Activated naive CD8-positive, alpha-beta T cell treated with anti-CD3 and anti-CD28 coated beads, Interleukin-2, amount 10 ng/mL, durations not matched to agents 7 days and 5 days (primary cell): ENCODE measurements around the gene SGCA. TPM values are rescaled to one million over a fixed set of nuclear protein-coding genes. Genes with fewer than 3 reads are reported as not detected.

ENCODE experiments used
- ATAC-seq: fragments of 150-1000 bp; cut with Tn5 transposase; one replicate; pipeline ENCODE4 v1.10.0; 2021; ENCODE audit warnings: low read depth, moderate library complexity
- POLR2A ChIA-PET: fragments of 350-600 bp; sonication (Branson Sonifier 250); formaldehyde crosslinking; loops from one replicate; lab custom pipeline; 2021; ENCODE audit warnings: antibody characterized with exemption; lab: Charles Lee
- DNase-seq: peaks from one replicate; pipeline ENCODE4 v3.0.0; 2021
- H3K27ac Mint-ChIP-seq: one replicate; pipeline ENCODE4 v1.8.0; 2022; ENCODE audit warnings: mild to moderate bottlenecking, mixed read lengths
- H3K27me3 Mint-ChIP-seq: one replicate; pipeline ENCODE4 v1.8.0; 2022; ENCODE audit warnings: mild to moderate bottlenecking, moderate library complexity, mixed read lengths
- H3K36me3 Mint-ChIP-seq: one replicate; pipeline ENCODE4 v1.8.0; 2021; ENCODE audit warnings: mild to moderate bottlenecking, mixed read lengths
- H3K4me1 Mint-ChIP-seq: one replicate; pipeline ENCODE4 v1.8.0; 2021; ENCODE audit warnings: mixed read lengths
- H3K4me3 Mint-ChIP-seq: one replicate; pipeline ENCODE4 v1.8.0; 2022; ENCODE audit warnings: mild to moderate bottlenecking, moderate library complexity, mixed read lengths
- H3K9me3 Mint-ChIP-seq: one replicate; pipeline ENCODE4 v1.8.0; 2021; ENCODE audit warnings: mixed read lengths
- total RNA-seq, 2 experiments: library from RNA; stranded (reverse); gene quantifications; one replicate each; pipeline ENCODE4 v1.2.3, GENCODE V29; 2021

Gene SGCA
- total RNA-seq, 2 experiments from 2014 or later = not detected

- Mint-ChIP-seq H3K4me1 (peaks cover 11% of the 10 kb centered on the region), H3K27ac (no peak overlapping the region), H3K36me3 (no peaks in the 10 kb centered on the region), H3K4me3 (no peak overlapping the region), H3K27me3 (peaks cover 56% of the 10 kb centered on the region), H3K9me3 (no peaks in the 10 kb centered on the region)
- POLR2A ChIA-PET = interaction anchor here (0.6 to 1.9 kb wide), 3 partner anchors 10 to 132 kb away, joined by 3 to 6 read pairs (median 6); no protein-coding TSS in a partner anchor
- ATAC-seq (no peak), DNase-seq (no peak)
These were observed 46.5 kb downstream of the SGCA start for GRCh38 chr17:50212121-50212843.

DNA sequence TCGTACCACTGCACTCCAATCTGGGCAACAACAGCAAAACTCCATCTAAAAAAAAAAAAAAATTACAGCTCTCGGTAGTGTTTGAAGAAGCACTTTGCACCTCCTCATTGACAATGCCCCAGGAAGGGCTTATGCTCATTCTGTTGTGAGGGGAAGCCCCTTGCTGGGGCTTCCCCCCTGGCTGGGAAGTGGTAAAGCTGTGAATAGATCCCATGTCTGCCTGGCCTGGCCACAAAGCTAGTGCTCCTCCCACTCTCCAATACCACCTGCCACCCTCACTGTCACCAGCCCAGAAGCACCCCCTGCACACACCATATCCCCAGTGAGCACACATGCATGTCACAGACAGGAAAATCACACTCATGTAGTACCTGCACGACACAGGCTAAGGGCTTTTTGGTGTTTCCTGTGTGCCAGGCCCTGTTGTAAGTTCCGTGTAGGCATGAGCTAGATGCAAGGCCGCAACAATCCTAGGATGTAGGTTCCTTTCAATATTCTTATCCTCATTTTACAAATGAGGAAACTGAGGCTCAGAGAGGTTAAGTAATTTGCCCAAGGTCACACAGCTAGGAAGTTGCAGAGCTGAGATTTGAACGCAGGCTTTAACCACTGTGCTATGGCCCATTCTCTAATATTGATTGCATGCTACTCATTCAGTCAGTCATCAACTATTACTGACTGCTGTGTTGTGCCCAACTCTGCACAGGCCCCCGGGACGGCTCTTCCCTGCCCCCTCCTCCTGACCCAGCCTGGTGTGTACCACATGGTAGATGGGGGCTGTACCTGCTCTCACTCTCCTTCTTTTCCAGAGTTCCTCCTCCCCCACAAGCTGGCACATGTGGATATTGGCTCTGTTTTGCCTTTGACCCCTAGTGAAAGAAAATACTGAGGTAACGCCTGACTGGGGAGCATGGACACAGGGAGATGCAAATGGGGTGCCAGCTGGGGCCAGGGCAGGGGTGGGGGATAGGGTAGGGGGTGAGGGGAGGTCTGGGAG is 47.5 kb downstream of the SGCA start:
- peak; percentile 96 for ATAC-seq
- Mint-ChIP-seq H3K4me3 (no peak overlapping the region), H3K36me3 (no peaks in the 10 kb centered on the region), H3K4me1 (peaks cover 11% of the 10 kb centered on the region), H3K27ac (no peak overlapping the region), H3K27me3 (peaks cover 55% of the 10 kb centered on the region), H3K9me3 (no peaks in the 10 kb centered on the region)
- POLR2A ChIA-PET = interaction anchor here (0.6 to 1.9 kb wide), 5 partner anchors 8 to 415 kb away, joined by 3 to 6 read pairs (median 3); no protein-coding TSS in a partner anchor
- peak; percentile 56 for DNase-seq

DNA sequence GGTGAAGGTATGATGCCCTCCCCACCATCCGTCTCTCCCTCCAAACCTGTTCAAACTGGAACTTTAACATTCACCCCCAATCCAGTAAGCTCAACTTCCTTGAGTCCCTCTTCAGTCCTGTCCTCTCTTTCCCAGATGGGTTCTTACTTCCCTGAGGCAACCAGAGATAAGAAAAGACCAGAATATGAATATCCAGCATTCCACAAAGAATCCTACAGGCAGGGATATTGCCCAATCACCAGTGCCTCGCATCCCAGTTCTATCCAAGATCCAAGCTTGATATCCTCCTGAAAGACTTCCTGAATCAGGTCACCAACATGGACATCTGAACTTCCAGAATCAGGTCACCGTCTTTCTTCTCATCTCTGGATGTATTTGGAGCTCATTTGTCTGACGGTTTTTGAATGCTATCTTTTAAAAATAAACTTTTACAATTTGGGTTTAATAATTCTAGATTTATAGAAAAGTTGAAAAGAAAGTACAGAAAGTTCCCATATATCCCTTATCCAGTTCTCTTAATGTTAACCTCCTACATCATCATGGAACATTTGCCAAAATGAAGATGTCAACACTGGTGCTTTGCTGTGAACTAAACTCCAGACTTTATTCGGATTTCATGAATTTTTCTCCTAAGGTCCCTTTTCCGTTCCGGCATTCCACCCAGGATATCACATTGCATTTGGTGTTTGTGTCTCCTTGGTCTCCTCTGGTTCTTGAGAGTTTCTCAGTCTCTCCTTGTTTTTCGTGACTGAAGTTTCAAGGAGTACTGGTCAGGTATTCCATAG is 49.4 kb downstream of the SGCA start:
- H3K27ac Mint-ChIP-seq = no peak overlapping the region
- no peak for ATAC-seq
- H3K27me3 Mint-ChIP-seq = peaks cover 49% of the 10 kb centered on the region
- no peaks in the 10 kb centered on the region for H3K36me3 Mint-ChIP-seq
- POLR2A ChIA-PET = interaction anchor here (0.6 to 0.7 kb wide), 2 partner anchors 37 to 502 kb away, joined by 3 to 7 read pairs; no protein-coding TSS in a partner anchor
- no peak for DNase-seq
- H3K9me3 Mint-ChIP-seq = no peaks in the 10 kb centered on the region
- H3K4me1 Mint-ChIP-seq = peaks cover 17% of the 10 kb centered on the region
- no peak overlapping the region for H3K4me3 Mint-ChIP-seq

GRCh38 chr17:50217591-50217990 is 51.8 kb downstream of the SGCA start:
- Mint-ChIP-seq H3K4me1 (peaks cover 20% of the 10 kb centered on the region), H3K27me3 (peaks cover 34% of the 10 kb centered on the region), H3K36me3 (no peaks in the 10 kb centered on the region), H3K9me3 (no peaks in the 10 kb centered on the region), H3K27ac (no peak overlapping the region), H3K4me3 (no peak overlapping the region)
- POLR2A ChIA-PET = no interaction called here
- ATAC-seq = no peak
- no peak for DNase-seq

DNA sequence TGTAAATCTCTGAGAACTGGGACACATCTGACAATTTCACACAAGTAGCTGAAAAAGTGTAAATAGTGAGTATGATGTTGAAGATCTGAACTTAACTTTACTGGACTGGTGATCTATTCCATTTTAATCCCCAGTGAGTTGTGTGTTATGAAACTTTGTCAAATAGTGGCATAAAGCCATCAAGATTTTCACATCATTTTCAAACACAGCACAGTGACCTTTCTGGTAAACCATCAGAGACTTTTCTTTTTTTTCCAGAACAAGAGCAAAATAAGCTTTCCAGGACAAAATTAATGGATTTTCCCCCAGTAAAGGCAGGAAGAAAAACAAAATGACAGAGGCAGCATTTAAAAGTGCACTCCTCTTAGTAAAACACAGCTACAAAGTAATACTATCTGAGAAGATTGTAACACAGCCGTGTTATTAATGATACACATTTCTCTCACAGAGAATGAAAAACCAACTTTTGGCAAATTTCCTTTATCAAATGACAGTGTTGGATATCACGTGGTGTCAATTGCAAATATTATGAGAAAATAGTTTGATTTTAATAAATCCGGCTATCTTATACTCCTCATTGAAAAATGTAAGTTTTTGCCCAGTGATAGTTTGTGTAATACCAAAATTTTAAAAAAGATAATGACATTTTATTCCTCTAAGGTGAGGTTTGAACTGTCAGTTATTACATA is 52.4 kb downstream of the SGCA start:
- H3K4me3 Mint-ChIP-seq = no peak overlapping the region
- DNase-seq (no peak), ATAC-seq (no peak)
- no peak overlapping the region for H3K27ac Mint-ChIP-seq
- H3K4me1 Mint-ChIP-seq = peaks cover 16% of the 10 kb centered on the region
- H3K27me3 Mint-ChIP-seq = peaks cover 35% of the 10 kb centered on the region
- POLR2A ChIA-PET = no interaction called here
- H3K36me3 Mint-ChIP-seq = no peaks in the 10 kb centered on the region
- H3K9me3 Mint-ChIP-seq = no peaks in the 10 kb centered on the region

DNA sequence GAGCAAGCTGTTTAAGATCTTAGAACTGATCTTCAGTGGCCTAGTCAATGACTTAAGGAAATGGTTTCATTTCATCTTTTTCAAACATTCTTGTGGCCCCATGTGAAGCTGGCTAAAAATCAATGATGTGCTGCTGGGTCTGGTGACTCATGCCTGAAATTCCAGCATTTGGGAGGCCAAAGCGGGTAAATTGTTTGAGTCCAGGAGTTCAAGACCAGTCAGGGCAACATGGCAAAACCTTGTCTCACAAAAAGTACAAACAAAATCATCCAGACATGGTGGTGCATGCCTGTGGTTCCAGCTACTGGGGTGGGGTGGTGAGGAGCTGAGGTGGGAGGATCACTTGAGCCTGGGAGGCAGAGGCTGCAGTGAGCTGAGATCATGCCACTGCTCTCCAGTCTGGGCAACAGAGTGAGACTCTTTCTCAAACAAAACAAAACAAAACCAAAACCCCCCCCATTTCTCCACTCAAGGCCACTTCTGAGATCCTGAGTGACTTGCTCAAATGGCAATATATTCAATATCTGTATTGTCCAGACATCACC is 53.0 kb downstream of the SGCA start:
- DNase-seq (no peak), ATAC-seq (no peak)
- H3K27me3 Mint-ChIP-seq = peaks cover 35% of the 10 kb centered on the region
- no peak overlapping the region for H3K4me3 Mint-ChIP-seq
- H3K27ac Mint-ChIP-seq = peak overlapping the region; percentile 25
- POLR2A ChIA-PET = no interaction called here
- H3K4me1 Mint-ChIP-seq = peaks cover 12% of the 10 kb centered on the region
- no peaks in the 10 kb centered on the region for H3K36me3 Mint-ChIP-seq
- peaks cover 2% of the 10 kb centered on the region for H3K9me3 Mint-ChIP-seq

DNA sequence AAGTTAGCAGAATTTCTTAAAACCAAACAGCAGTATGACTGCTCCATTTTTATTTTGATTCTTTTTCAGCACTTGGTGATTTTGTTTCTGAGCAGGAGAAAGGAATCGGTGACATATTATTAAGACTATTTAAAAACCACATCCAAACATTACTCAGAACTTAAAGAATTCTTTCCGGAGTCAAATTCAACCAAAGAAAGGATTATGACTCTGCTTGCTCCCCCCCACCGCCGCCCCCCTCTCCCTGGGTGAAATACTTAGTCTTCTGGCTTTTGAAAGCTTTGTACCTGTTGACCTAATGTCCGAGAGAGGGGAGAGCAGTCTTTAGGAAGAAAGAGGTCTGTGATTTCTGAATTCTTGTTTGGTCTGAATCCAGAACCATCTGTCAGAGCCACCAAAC is 53.5 kb downstream of the SGCA start:
- H3K27me3 Mint-ChIP-seq = peaks cover 30% of the 10 kb centered on the region
- no peak overlapping the region for H3K27ac Mint-ChIP-seq
- peaks cover 12% of the 10 kb centered on the region for H3K4me1 Mint-ChIP-seq
- no peak overlapping the region for H3K4me3 Mint-ChIP-seq
- no peak for ATAC-seq
- POLR2A ChIA-PET = no interaction called here
- DNase-seq = no peak
- H3K36me3 Mint-ChIP-seq = no peaks in the 10 kb centered on the region
- H3K9me3 Mint-ChIP-seq = peaks cover 2% of the 10 kb centered on the region

DNA sequence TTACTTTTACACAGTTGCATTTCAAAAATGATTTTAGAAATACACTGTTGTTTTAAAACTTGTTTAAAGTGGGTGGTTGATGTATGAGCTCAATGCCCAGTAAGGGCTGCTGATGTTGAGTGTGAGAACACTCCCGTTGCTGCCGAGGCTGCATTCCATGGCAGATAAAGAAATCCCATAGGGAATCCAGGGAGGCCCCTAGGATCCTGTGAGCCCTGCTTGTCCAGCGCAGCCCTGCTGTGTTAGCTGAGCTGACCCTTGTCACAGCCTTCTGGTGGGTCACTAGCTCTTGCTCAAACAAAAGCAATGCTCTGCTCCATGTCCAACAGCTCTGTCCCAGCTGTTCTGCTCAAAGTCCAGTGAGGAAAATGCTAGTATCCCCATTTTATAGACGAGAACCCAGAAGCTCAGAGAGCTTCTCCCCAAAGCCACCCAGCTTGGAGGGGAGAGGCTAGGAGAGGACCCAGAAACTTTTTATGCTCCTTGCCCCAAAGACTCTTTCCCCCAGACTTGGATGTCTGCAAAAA is 54.2 kb downstream of the SGCA start:
- H3K27ac Mint-ChIP-seq = peak overlapping the region; percentile 30
- DNase-seq (no peak), ATAC-seq (no peak)
- H3K9me3 Mint-ChIP-seq = peaks cover 7% of the 10 kb centered on the region
- H3K4me1 Mint-ChIP-seq = peaks cover 12% of the 10 kb centered on the region
- no peak overlapping the region for H3K4me3 Mint-ChIP-seq
- H3K27me3 Mint-ChIP-seq = peaks cover 25% of the 10 kb centered on the region
- POLR2A ChIA-PET = no interaction called here
- no peaks in the 10 kb centered on the region for H3K36me3 Mint-ChIP-seq

GRCh38 chr17:50220811-50221210 is 55.0 kb downstream of the SGCA start:
- Mint-ChIP-seq H3K27ac (no peak overlapping the region), H3K27me3 (peaks cover 22% of the 10 kb centered on the region), H3K36me3 (no peaks in the 10 kb centered on the region), H3K4me1 (peaks cover 12% of the 10 kb centered on the region), H3K9me3 (peaks cover 11% of the 10 kb centered on the region), H3K4me3 (no peak overlapping the region)
- ATAC-seq (no peak), DNase-seq (no peak)
- POLR2A ChIA-PET = interaction anchor here (0.5 kb wide), 1 partner anchor 25 kb away, joined by 5 read pairs; no protein-coding TSS in a partner anchor

GRCh38 chr17:50221266-50221863 is 55.6 kb downstream of the SGCA start:
- ATAC-seq = peak; percentile 99
- POLR2A ChIA-PET = interaction anchor here (0.5 to 1.4 kb wide), 2 partner anchors 9 to 25 kb away, joined by 5 to 6 read pairs; no protein-coding TSS in a partner anchor
- Mint-ChIP-seq H3K4me3 (peak overlapping the region; percentile 70), H3K4me1 (peaks cover 12% of the 10 kb centered on the region), H3K9me3 (peaks cover 14% of the 10 kb centered on the region), H3K36me3 (no peaks in the 10 kb centered on the region), H3K27me3 (peaks cover 19% of the 10 kb centered on the region), H3K27ac (peak overlapping the region; percentile 89)
- no peak for DNase-seq

DNA sequence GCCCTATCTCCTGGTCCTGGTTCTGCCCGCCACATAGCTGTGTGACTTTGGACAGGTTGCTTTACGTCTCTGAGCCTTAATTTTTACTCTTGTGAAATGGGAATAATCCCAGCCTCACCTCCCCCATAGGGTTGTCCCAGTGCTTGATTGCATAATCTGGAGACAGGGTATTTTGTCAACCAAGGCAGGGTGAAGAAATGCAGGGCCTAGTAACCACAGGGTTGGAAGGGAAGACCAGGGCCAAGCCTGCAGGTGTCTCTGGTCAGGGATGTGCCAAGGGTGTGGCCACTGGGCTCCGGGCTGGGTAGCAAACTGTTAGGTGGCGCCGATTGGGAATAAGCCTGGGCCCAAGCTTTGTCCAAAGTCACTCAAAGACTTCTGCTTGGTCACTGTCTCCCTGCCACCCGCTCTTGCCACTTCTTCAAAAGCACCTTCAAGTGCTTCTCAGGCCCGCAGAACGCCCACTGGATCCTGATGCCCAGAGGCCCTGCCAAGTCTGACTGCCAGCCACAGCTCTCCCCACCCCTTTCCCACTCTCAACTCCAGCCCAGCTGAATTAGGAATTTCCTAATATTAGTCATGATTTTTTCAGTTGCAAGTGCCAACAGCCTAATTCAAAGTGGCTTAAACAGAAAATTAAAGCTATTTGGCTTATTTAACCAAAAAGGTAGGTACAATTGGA is 56.2 kb downstream of the SGCA start:
- no peak for ATAC-seq
- H3K4me3 Mint-ChIP-seq = peak overlapping the region; percentile 70
- peaks cover 18% of the 10 kb centered on the region for H3K27me3 Mint-ChIP-seq
- DNase-seq = no peak
- H3K27ac Mint-ChIP-seq = peak overlapping the region; percentile 89
- peaks cover 15% of the 10 kb centered on the region for H3K9me3 Mint-ChIP-seq
- peaks cover 12% of the 10 kb centered on the region for H3K4me1 Mint-ChIP-seq
- H3K36me3 Mint-ChIP-seq = no peaks in the 10 kb centered on the region
- POLR2A ChIA-PET = interaction anchor here (1.4 kb wide), 1 partner anchor 9 kb away, joined by 6 read pairs; no protein-coding TSS in a partner anchor
